Testis (tissue), 3 donors: ENCODE results near the gene JMJD8. TPM values are rescaled to one million over a fixed set of nuclear protein-coding genes. Genes with fewer than 3 reads are reported as not detected.

Experiments used
- DNase-seq: peaks from one replicate; pipeline ENCODE4 v3.0.0-alpha.2; 2019
- H3K27ac ChIP-seq, 2 donors: fragments of 200-600 bp; sonication (generic); one replicate each; pipeline ENCODE4 v1.5.1; 2019
- H3K27me3 ChIP-seq: fragments of 200-600 bp; sonication (generic); one replicate; pipeline ENCODE4 v1.5.1; 2019
- H3K36me3 ChIP-seq: fragments of 200-600 bp; sonication (generic); one replicate; pipeline ENCODE4 v1.5.1; 2017; ENCODE audit warnings: low read depth; ENCODE audit errors: missing control alignments
- H3K4me1 ChIP-seq: fragments of 200-600 bp; sonication (generic); one replicate; pipeline ENCODE4 v1.5.1; 2019
- H3K4me3 ChIP-seq, 2 donors: fragments of 200-600 bp; sonication (generic); one replicate each; pipeline ENCODE4 v1.5.1; 2017 to 2019
- H3K9me3 ChIP-seq: fragments of 200-600 bp; sonication (generic); one replicate; pipeline ENCODE4 v1.5.1; 2017
- POLR2A ChIP-seq: fragments of 450-650 bp; IDR thresholded peaks from one replicate; pipeline ENCODE4 v1.6.1; 2017; ENCODE audit warnings: antibody characterized with exemption, mild to moderate bottlenecking, moderate library complexity
- WGBS, 2 donors: methylation state at CpG; one replicate each; pipeline ENCODE4 v1.1.5; 2018; 5-methylcytosine and 5-hydroxymethylcytosine counted together
- intact Hi-C: fragments of 100-400 bp; cut with DNase I; formaldehyde crosslinking; loops from one replicate; pipeline ENCODE4 v1.15.1; 2023; ENCODE audit warnings: low total_unique reads
- polyA plus RNA-seq: library from polyadenylated mRNA; stranded (reverse); fragments of 350-450 nt; fragmentation: Illumina TruSeq; extraction: RNeasy Lipid Tissue Mini Kit (QIAGEN cat#74804); gene quantifications from one replicate; pipeline ENCODE4 v1.2.3, GENCODE V29; 2014; ENCODE audit warnings: low read depth, low replicate concordance; ENCODE audit not compliant: insufficient read depth
- total RNA-seq, 2 donors: library from RNA; depleted of rRNA; stranded (reverse); fragments of >200 nt; gene quantifications; one replicate each; pipeline ENCODE4 v1.2.3, GENCODE V29; 2016
- TF ChIP-seq, protein P1 (sequence below), 3 experiments: fragments of 450-650 bp in 2 of 3; fragments of 200-600 bp in 1 of 3; sonication (generic) in 1 of 3; IDR thresholded peaks; one replicate each; pipeline ENCODE4 v1.5.1; 2016 to 2019; ENCODE audit warnings: antibody characterized with exemption in 3 of 3, mild to moderate bottlenecking in 2 of 3, moderate library complexity in 1 of 3

JMJD8 gene
- total and polyA plus RNA-seq, 3 donors from 2014 or later: 84.2 to 101 (median 95.5) TPM

DNA sequence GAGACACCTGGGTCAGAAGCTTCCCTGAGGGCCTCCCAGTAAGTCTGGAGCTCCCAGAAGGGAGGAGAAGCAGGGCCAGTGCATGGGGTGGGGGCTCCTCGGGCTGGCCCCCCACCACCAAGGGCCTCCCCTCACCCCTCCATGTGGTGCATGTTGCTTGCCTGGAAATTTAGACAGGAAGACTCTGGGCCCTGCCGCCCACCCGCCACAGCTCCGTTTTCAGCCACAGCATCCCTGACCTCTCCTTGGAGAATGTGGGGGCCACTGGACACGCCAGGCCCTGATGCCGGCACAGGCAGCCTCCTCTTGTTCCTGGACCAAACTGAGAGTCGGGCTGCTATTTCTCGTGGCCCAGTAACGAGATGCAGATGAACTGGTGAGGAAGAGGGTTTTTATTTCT, 45.3 kb downstream of the JMJD8 start:
- whole genome bisulfite sequencing, 2 donors: 42 to 64% methylated on average over 6 to 9 of the region's 9 CpGs
- no peaks in the 10 kb centered on the region for H3K27me3 ChIP-seq
- H3K9me3 ChIP-seq: no peaks in the 10 kb centered on the region
- intact Hi-C loops: loop anchor here (10.0 kb wide), 1 partner anchor 54 kb away; no protein-coding TSS in a partner anchor
- no peak overlapping the region for H3K4me3 ChIP-seq
- no peak overlapping the region for H3K27ac ChIP-seq
- TF ChIP-seq POLR2A: no peak
- H3K36me3 ChIP-seq: no peaks in the 10 kb centered on the region
- peaks cover 28% of the 10 kb centered on the region for H3K4me1 ChIP-seq
- no peak for DNase-seq

DNA sequence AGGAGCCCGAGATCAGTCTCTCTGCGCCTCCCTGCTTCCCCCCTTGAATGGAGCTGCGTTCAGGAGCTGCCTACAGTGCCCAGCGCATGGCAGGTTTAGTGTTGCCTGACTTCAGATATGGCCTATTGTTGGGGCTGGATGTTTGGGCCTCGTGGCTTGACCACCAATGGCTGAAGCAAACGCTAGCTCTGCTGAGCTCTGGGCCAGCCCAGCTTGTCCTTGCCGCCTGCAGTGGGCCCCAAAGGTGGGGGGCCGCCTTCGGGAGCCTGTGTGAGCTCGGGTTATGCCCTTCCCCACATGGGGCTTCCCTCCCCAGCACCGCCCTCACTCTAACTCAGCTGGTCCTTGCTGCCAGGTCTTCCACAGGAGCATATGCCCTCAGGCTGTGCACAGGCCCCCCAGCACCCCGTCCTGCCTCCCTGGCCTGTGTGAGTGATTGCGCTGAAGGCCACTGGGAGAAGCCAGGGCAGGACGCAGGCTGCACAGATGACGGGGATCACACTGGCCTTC, 46.0 kb downstream of the JMJD8 start:
- Histone ChIP-seq H3K9me3 (no peaks in the 10 kb centered on the region), H3K27ac (peak overlapping the region; percentile 59 to 97), H3K4me1 (peaks cover 27% of the 10 kb centered on the region), H3K36me3 (no peaks in the 10 kb centered on the region), H3K27me3 (no peaks in the 10 kb centered on the region), H3K4me3 (no peak overlapping the region)
- DNase-seq: no peak
- TF ChIP-seq, protein P1, sequence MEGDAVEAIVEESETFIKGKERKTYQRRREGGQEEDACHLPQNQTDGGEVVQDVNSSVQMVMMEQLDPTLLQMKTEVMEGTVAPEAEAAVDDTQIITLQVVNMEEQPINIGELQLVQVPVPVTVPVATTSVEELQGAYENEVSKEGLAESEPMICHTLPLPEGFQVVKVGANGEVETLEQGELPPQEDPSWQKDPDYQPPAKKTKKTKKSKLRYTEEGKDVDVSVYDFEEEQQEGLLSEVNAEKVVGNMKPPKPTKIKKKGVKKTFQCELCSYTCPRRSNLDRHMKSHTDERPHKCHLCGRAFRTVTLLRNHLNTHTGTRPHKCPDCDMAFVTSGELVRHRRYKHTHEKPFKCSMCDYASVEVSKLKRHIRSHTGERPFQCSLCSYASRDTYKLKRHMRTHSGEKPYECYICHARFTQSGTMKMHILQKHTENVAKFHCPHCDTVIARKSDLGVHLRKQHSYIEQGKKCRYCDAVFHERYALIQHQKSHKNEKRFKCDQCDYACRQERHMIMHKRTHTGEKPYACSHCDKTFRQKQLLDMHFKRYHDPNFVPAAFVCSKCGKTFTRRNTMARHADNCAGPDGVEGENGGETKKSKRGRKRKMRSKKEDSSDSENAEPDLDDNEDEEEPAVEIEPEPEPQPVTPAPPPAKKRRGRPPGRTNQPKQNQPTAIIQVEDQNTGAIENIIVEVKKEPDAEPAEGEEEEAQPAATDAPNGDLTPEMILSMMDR (IDR thresholded peaks at IDR 0.05): no peak
- no peak for TF ChIP-seq POLR2A
- 63% methylated on average over 15 of the region's 15 CpGs; no CpG with 5 or more reads in 1 of the 2 donors for WGBS, 2 donors
- intact Hi-C loops: loop anchor here (10.0 kb wide), 1 partner anchor 53 kb away; no protein-coding TSS in a partner anchor

DNA sequence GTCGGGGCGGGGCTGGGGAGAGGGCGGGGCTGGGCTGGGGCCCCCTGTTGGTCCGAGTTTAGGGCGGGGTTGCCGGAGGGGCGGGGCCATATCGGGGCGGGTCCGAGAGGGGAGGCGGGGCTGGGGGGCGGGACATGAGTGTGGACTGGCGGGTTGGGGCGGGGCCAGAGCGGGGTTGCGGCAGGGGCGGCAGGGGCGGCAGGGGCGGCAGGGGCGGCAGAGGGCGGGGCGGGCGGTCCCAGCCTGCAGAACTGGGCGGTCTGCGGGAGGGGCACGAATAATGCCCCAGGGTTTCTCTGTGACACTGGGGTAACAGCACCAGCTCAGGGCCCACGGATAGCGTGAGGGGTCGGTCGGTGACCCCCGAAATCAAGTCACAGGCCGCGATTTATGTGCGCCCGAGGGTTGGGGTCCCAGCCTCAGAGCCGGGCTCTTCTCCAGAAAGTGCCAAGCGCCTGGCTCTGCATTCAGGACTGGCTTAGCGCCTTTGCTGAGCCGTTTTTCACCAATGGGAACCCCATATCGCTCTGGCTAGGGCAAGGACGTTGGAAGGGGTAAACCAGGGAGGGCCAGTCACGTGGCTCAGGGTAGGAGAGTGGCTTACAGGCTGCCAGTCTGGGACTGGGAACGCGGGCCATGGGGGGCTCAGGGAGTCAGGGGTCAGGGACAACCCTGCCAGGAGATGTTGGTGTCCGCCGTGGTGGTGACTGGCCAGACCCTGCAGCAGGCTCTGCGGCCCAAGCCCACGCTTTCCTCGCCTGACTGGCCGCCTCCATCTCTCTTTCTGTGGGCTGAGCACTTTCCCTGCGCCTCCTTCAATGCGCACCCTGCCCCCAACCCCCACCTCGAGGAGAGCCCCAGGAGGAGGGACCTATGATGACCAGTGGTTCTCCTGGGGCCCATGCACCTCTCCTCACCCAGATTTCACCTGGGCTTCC, 46.8 kb downstream of the JMJD8 start:
- Histone ChIP-seq H3K27me3 (no peaks in the 10 kb centered on the region), H3K9me3 (no peaks in the 10 kb centered on the region), H3K4me3 (peak overlapping the region; percentile 75 to 90), H3K4me1 (peaks cover 20% of the 10 kb centered on the region), H3K36me3 (no peaks in the 10 kb centered on the region), H3K27ac (peak overlapping the region; percentile 91 to 97)
- DNase-seq: peak; percentile 95
- TF ChIP-seq, protein P1 (IDR thresholded peaks at IDR 0.05): no peak
- TF ChIP-seq POLR2A: no peak
- 25% methylated on average over 28 of the region's 53 CpGs; no CpG with 5 or more reads in 1 of the 2 donors for WGBS, 2 donors
- intact Hi-C loops: loop anchor here (10.0 kb wide), 1 partner anchor 53 kb away; no protein-coding TSS in a partner anchor

DNA sequence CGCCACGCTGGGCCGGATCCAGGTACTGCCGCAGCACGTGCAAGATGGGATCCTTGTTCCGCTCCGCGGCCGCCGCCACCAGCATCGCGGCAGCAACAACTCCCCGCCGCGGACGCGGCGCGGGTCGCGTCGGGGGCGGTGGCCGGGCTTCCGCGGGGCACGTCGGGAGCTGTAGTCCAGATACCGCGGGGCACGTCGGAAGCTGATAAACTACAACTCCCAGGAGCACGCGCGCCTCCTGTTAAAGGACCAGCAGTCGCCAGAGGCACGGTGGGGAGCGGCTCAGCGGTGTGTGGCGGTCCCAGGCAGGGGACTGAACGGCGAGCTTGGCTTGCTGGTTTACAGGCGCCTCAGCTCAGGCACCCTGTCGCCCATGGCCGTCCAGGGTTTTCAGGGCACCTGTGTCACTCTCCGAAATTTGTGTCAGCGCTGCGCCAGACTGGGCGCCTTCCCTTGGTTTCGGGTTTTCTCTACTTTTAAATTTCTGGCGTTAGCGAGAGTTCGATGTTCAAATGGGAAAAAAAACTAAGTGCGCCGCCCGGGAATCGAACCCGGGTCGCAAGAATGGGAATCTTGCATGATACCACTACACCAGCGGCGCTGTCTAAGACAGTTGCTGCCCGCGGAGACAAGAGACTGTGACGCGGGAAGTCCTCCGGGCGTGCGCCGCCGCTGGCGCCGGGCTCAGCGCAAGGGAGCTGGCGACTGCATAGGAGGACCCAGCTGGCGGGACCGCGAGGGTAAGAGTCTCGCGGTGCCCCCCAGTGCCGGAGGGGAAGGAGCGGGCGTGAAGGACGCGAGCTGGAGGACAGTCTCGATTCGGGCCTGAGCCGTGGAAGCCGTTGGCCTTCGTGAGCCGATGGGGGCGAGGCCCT, 47.7 kb downstream of the JMJD8 start, which contains the start of gene METTL26:
METTL26 (minus strand) TSS at position 100 of the 875 bp plus-strand sequence; CDS start at position 85, 15 bp downstream.
- DNase-seq: peak; percentile 98
- TF ChIP-seq POLR2A: peak; percentile 40
- TF ChIP-seq, protein P1 (IDR thresholded peaks at IDR 0.05): peak in 1 of 3 experiments; percentile 14
- peak within 1 kb of the TSS; percentile 75 to 90 for H3K4me3 ChIP-seq
- H3K9me3 ChIP-seq: no peaks in the 10 kb centered on the region
- intact Hi-C loops: loop anchor here (10.0 kb wide), 1 partner anchor 52 kb away; no protein-coding TSS in a partner anchor
- 0 to 1% methylated on average over 26 to 83 of the region's 91 CpGs for WGBS, 2 donors
- no peaks in the 10 kb centered on the region for H3K36me3 ChIP-seq
- H3K27me3 ChIP-seq: no peaks in the 10 kb centered on the region
- H3K4me1 ChIP-seq: peaks cover 20% of the 10 kb centered on the region
- H3K27ac ChIP-seq: peak within 1 kb of the TSS; percentile 91 to 97
